Coronary artery (tissue), 2 donors: Measurements from ENCODE around the gene SCIN.
"Not testable (repeated sequence)": the region's sequence is repeated elsewhere in the genome, so short reads cannot be mapped to it uniquely, and the experiment has no call there.

Experiments used
- DNase-seq: peaks from one replicate; pipeline ENCODE4 v3.0.0-alpha.2; 2017; ENCODE audit warnings: low spot score
- H3K27ac ChIP-seq, 2 donors: fragments of 200-600 bp; sonication (generic); one replicate each; pipeline ENCODE4 v1.5.1; 2016 to 2019
- H3K4me3 ChIP-seq: fragments of 200-600 bp; sonication (generic); 2 replicates; pipeline ENCODE4 v1.5.1; 2016; ENCODE audit warnings: mild to moderate bottlenecking, moderate library complexity
- CTCF ChIP-seq: fragments of 200-600 bp; sonication (generic); IDR thresholded peaks from one replicate; pipeline ENCODE4 v1.5.1; 2019; ENCODE audit warnings: antibody characterized with exemption

Gene SCIN

GRCh38 chr7:12554351-12554750 lies 16.2 kb upstream of the SCIN start:
- no peak overlapping the region for H3K4me3 ChIP-seq
- TF ChIP-seq CTCF, result no peak
- DNase-seq, result no peak
- H3K27ac ChIP-seq, result no peak overlapping the region

- no peak for TF ChIP-seq CTCF
- Histone ChIP-seq H3K27ac (no peak overlapping the region), H3K4me3 (no peak overlapping the region)
- no peak for DNase-seq
These were observed 15.6 kb upstream of the SCIN start for GRCh38 chr7:12554872-12555271.

GRCh38 chr7:12555695-12556094 lies 14.8 kb upstream of the SCIN start:
- DNase-seq, H3K27ac ChIP-seq, H3K4me3 ChIP-seq: not testable (repeated sequence)

GRCh38 chr7:12556139-12556792 lies 14.3 kb upstream of the SCIN start:
- H3K4me3 ChIP-seq, result not testable (repeated sequence)

GRCh38 chr7:12557282-12557681 lies 13.2 kb upstream of the SCIN start:
- DNase-seq, result no peak
- Histone ChIP-seq H3K4me3 (no peak overlapping the region), H3K27ac (no peak overlapping the region)
- TF ChIP-seq CTCF, result no peak

More at GRCh38 chr7:12556139-12556792, 14.3 kb upstream of the SCIN start:
- not testable (repeated sequence) for DNase-seq, H3K27ac ChIP-seq

- no peak for DNase-seq
- no peak overlapping the region for H3K27ac ChIP-seq
- no peak overlapping the region for H3K4me3 ChIP-seq
- TF ChIP-seq CTCF, result no peak
These were observed 5.3 kb upstream of the SCIN start for GRCh38 chr7:12564996-12565764.

- Histone ChIP-seq H3K4me3 (no peak overlapping the region), H3K27ac (no peak overlapping the region)
- TF ChIP-seq CTCF, result no peak
- DNase-seq, result no peak
These were observed 4.6 kb upstream of the SCIN start for GRCh38 chr7:12565873-12566272.

GRCh38 chr7:12567015-12567414 lies 3.5 kb upstream of the SCIN start:
- Histone ChIP-seq H3K27ac (no peak overlapping the region), H3K4me3 (no peak overlapping the region)
- TF ChIP-seq CTCF, result no peak
- no peak for DNase-seq
